Naive thymus-derived CD8-positive, alpha-beta T cell (primary cell): ENCODE results near the gene MTR. TPM values are rescaled to one million over a fixed set of nuclear protein-coding genes. Genes with fewer than 3 reads are reported as not detected.
"Not testable (repeated sequence)": the region's sequence is repeated elsewhere in the genome, so short reads cannot be mapped to it uniquely, and the experiment has no call there.

Experiments
- ATAC-seq, 2 donors: fragments of 150-1000 bp; cut with Tn5 transposase in 1 of 2; sonication (Bioruptor Pico), chemical (Tn5 transposase) in 1 of 2; 1 replicate in 1 of 2; 2 replicates in 1 of 2; pipeline ENCODE4 v1.10.0; 2021; ENCODE audit warnings: mild to moderate bottlenecking in 2 of 2, moderate library complexity in 2 of 2
- POLR2A ChIA-PET: fragments of 350-600 bp; sonication (Branson Sonifier 250); formaldehyde crosslinking; loops from one replicate; lab custom pipeline; 2021; ENCODE audit warnings: antibody characterized with exemption; lab: Charles Lee
- DNase-seq, 10 donors: peaks; one replicate each; pipeline versions ENCODE4 v3.0.0 to v3.0.0-alpha.2; 2020 to 2022
- H3K27ac Mint-ChIP-seq, 10 donors: one replicate each; pipeline ENCODE4 v1.8.0; 2020 to 2022; ENCODE audit warnings: mild to moderate bottlenecking in 10 of 10, mixed read lengths in 10 of 10, moderate library complexity in 4 of 10, inconsistent platforms in 1 of 10
- H3K27me3 Mint-ChIP-seq, 5 donors: one replicate each; pipeline ENCODE4 v1.8.0; 2021 to 2022; ENCODE audit warnings: mixed read lengths in 5 of 5
- H3K36me3 Mint-ChIP-seq, 3 donors: one replicate each; pipeline ENCODE4 v1.8.0; 2020 to 2022; ENCODE audit warnings: mixed read lengths in 3 of 3, mild to moderate bottlenecking in 2 of 3, inconsistent platforms in 1 of 3
- H3K4me1 Mint-ChIP-seq, 4 donors: one replicate each; pipeline ENCODE4 v1.8.0; 2021 to 2022; ENCODE audit warnings: mixed read lengths in 4 of 4
- H3K4me3 Mint-ChIP-seq, 10 donors: one replicate each; pipeline ENCODE4 v1.8.0; 2020 to 2022; ENCODE audit warnings: mild to moderate bottlenecking in 10 of 10, mixed read lengths in 10 of 10, moderate library complexity in 6 of 10, inconsistent platforms in 1 of 10
- H3K9me3 Mint-ChIP-seq, 9 donors: one replicate each; pipeline ENCODE4 v1.8.0; 2020 to 2022; ENCODE audit warnings: mixed read lengths in 9 of 9, mild to moderate bottlenecking in 3 of 9, inconsistent platforms in 1 of 9, moderate library complexity in 1 of 9
- polyA plus RNA-seq, 3 donors: library from polyadenylated mRNA; unstranded; fragments of 300-500 nt; fragmentation: Illumina TruSeq; gene quantifications; one replicate each; pipeline ENCODE4 v1.2.3, GENCODE V29; 2021
- total RNA-seq, 8 experiments: library from RNA in 2 of 8; stranded (reverse) in 2 of 8; gene quantifications; one replicate each; pipeline ENCODE4 v1.2.3 and lab custom pipeline; 2021 to 2026

MTR gene
- total and polyA plus RNA-seq, 5 experiments from 2014 or later = 14.8 to 67.9 (median 25.6) TPM

DNA sequence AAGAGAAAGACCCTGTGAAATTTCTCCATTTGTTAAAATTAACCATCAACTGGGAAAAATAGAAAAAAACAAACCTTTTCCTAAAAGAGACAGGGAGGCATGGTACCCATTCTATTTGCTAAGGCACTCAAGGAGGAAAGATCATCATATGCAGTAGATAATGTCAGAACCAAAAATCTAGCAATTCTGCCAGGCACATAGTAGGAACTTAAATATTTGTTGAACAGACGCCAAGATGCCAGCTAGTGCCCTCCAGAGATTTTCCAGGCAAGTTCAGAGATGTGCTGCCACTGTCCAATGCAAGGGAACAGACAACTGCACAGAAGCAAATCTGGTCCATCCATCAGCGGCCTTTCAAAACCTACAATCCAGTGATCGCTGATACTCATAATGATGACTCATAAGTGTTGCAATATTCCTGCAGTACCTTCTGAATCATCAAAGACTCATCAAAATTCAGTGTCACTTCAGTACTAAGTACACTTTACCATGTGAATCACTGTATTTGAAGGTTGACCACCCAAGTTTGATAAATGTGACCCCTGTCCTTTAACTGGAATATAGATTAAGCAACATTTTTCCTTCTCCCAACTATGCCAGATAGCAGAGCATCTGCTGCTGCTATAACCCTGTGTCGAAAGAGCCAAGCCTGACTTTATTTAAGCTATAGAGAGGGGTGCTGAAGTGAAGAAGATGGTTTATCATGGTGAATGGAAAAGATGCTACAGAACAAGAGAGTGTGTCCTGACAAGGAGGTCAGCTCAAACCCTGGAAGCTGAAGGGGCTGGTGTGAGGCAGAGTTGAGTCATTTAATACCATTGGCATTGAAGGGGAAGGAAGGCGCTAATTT lies 110.0 kb downstream of the MTR start:
- H3K27me3 Mint-ChIP-seq = no peaks in the 10 kb centered on the region
- POLR2A ChIA-PET = no interaction called here
- H3K27ac Mint-ChIP-seq = peak overlapping the region in 2 of 10 donors; percentile 11 to 44
- peaks cover 4 to 27% (median 12%) of the 10 kb centered on the region in 9 donors for H3K9me3 Mint-ChIP-seq
- no peak for ATAC-seq
- no peak for DNase-seq
- H3K4me3 Mint-ChIP-seq = no peak overlapping the region
- H3K4me1 Mint-ChIP-seq = peaks cover 0 to 3% (median 0%) of the 10 kb centered on the region in 4 donors
- H3K36me3 Mint-ChIP-seq = peaks cover 23 to 26% (median 23%) of the 10 kb centered on the region in 3 donors

DNA sequence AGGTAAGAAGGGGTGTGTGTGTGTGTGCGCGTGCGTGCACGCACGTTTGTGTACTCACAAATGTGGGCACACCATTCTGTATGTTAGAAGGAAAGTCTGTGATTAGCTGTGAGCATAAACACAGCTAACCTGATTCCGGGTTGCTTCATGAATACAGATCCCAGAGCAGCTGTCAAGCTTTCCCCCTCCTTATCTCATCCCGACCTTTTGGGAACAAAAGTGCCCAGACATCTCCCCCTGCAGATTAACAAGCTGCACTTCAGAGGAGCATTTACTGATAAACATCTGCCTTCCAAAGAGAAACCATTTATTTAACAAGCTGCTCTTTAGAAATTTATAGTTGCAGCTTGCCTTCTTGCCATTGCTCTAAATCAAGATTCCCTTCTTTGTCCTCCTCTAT lies 112.1 kb downstream of the MTR start:
- DNase-seq (no peak), ATAC-seq (no peak)
- no peaks in the 10 kb centered on the region for H3K27me3 Mint-ChIP-seq
- no peak overlapping the region for H3K4me3 Mint-ChIP-seq
- H3K36me3 Mint-ChIP-seq = peaks cover 6 to 10% (median 6%) of the 10 kb centered on the region in 3 donors
- no peak overlapping the region for H3K27ac Mint-ChIP-seq
- POLR2A ChIA-PET = no interaction called here
- peaks cover 0 to 14% (median 7%) of the 10 kb centered on the region in 9 donors for H3K9me3 Mint-ChIP-seq
- peaks cover 0 to 3% (median 0%) of the 10 kb centered on the region in 4 donors for H3K4me1 Mint-ChIP-seq

DNA sequence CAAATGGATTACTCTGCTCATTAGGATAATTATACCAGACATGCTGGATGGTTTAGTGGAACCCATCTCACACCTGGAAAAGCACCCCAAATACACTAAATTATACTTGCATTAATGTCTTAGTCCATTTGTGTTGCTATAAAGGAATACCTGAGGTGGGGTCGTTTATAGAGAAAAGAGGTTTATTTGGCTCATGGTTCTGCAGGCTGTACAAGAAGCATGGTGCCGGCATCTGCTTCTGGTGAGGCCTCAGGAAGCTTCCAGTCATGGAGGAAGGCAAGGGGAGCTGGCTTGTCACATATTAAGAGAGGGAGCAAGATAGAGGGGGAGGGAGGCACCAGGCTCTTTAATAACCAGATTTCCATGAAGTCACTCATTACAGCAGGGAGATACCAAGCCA lies 113.6 kb downstream of the MTR start:
- H3K27ac Mint-ChIP-seq = no peak overlapping the region
- H3K4me1 Mint-ChIP-seq = peaks cover 0 to 3% (median 0%) of the 10 kb centered on the region in 4 donors
- H3K27me3 Mint-ChIP-seq = no peaks in the 10 kb centered on the region
- POLR2A ChIA-PET = no interaction called here
- H3K4me3 Mint-ChIP-seq = no peak overlapping the region
- no peak for DNase-seq
- peaks cover 0 to 4% (median 3%) of the 10 kb centered on the region in 3 donors for H3K36me3 Mint-ChIP-seq
- H3K9me3 Mint-ChIP-seq = peaks cover 0 to 14% (median 7%) of the 10 kb centered on the region in 9 donors
- ATAC-seq = no peak

DNA sequence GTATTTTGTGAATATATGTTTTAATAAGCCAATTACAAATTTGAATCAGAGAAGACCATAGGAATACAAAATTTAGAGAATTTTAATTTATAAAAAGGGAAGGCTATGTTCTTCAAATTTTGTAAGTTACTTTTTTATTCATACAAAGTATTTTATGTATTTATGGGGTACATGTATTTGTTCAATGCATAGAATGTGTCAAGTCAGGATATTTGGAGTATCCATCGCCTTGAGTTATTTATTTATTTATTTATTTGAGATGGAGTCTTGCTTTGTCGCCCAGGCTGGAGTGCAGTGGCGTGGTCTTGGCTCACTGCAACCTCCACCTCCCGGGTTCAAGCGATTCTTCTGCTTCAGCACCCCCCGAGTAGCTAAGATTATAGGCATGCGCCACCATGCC lies 116.0 kb downstream of the MTR start:
- H3K27ac Mint-ChIP-seq, ATAC-seq, DNase-seq, H3K36me3 Mint-ChIP-seq, H3K27me3 Mint-ChIP-seq, H3K4me1 Mint-ChIP-seq, POLR2A ChIA-PET, H3K4me3 Mint-ChIP-seq: not testable (repeated sequence)
- H3K9me3 Mint-ChIP-seq = peaks cover 3 to 15% (median 9%) of the 10 kb centered on the region in 9 donors

DNA sequence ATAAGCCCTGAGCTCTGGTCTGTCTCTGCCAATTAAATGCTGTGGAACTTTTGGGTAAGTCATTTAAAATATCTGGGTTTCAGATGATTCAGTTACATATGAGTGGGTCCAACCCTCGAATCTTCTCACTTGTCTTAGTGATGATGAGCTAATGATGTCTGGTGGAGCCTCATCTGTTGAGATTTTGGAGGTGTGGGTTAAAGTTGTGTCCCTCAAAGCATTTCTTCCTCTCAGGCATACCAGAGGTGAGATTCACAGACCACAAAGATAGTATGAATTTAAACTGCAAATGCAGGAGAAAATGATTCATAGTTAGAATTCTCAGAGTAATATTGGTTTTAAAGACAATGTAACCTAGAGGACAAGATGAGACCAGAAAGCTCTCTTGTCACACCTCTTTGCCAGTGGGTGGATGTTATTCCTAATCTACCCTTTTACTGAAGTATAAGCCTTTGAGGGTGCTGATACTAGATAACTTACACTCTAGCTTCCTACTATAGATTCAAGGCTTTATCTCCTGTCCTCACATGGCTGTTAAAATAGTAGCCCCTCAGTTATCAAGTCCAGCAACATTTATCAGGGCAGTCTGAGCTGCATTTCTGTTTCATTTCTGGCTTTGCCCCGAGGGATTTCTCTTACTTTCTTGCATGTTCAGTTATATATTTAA lies 118.4 kb downstream of the MTR start:
- Mint-ChIP-seq H3K27ac (no peak overlapping the region), H3K4me1 (no peaks in the 10 kb centered on the region), H3K36me3 (peaks cover 19 to 21% (median 20%) of the 10 kb centered on the region in 3 donors), H3K27me3 (peaks cover 0 to 4% (median 0%) of the 10 kb centered on the region in 5 donors), H3K9me3 (peaks cover 5 to 30% (median 18%) of the 10 kb centered on the region in 9 donors), H3K4me3 (no peak overlapping the region)
- no peak for DNase-seq
- POLR2A ChIA-PET = no interaction called here
- no peak for ATAC-seq

DNA sequence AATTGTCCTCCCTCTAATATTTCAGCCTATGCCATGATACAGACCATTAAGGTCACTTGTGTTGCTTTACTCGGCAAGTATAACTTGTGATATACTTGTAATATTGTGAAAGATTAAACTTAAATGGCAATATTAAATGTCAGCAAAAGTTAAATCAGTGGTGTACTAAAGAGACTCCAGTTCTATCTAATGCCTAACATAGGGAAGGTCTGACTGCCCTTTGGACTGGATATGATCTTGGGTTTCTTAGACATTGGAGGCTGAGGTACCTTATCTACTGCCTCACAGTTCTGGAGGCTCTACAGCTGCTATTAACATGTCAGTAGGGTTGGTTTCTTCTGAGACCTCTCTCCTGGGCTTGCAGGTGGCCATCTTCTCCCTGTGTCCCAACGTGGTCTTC lies 119.3 kb downstream of the MTR start:
- Mint-ChIP-seq H3K27ac (no peak overlapping the region), H3K4me1 (no peaks in the 10 kb centered on the region), H3K27me3 (peaks cover 0 to 4% (median 0%) of the 10 kb centered on the region in 5 donors), H3K9me3 (peaks cover 2 to 31% (median 14%) of the 10 kb centered on the region in 9 donors), H3K36me3 (peaks cover 20 to 30% (median 23%) of the 10 kb centered on the region in 3 donors), H3K4me3 (no peak overlapping the region)
- no peak for ATAC-seq
- POLR2A ChIA-PET = no interaction called here
- DNase-seq = no peak

DNA sequence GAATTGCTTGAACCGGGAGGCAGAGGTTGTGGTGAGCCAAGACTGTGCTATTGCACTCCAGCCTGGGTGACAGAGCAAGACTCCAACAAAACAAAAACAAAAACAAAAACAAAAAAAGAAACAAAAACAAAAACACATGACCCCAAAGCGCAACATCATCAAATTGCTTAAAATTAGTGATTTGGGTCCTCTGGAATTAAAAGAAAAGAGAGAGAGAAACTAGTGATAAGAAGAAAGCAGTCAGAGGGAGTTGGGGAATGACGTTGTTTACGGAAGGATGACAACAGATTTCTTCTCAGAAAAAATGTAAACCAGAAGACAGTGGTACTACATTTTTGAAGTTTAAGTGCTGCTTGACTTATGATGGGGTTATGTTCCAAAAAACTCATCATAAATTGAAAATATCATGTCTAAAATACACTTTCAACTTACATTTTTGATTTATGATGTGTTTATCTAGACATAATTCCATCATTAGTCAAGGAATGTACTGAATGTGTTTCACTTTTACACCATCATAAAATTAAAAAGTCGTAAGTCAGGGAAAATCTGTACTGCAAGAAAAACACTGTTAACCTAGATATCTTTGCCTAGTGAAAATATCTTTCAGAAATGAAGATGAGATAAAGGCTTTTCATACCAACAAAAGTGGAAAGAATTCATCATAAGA lies 121.2 kb downstream of the MTR start:
- POLR2A ChIA-PET = no interaction called here
- H3K4me3 Mint-ChIP-seq = no peak overlapping the region
- H3K4me1 Mint-ChIP-seq = no peaks in the 10 kb centered on the region
- peaks cover 25 to 42% (median 30%) of the 10 kb centered on the region in 3 donors for H3K36me3 Mint-ChIP-seq
- H3K9me3 Mint-ChIP-seq = peaks cover 0 to 31% (median 14%) of the 10 kb centered on the region in 9 donors
- no peak overlapping the region for H3K27ac Mint-ChIP-seq
- DNase-seq (no peak), ATAC-seq (no peak)
- peaks cover 0 to 4% (median 0%) of the 10 kb centered on the region in 5 donors for H3K27me3 Mint-ChIP-seq

DNA sequence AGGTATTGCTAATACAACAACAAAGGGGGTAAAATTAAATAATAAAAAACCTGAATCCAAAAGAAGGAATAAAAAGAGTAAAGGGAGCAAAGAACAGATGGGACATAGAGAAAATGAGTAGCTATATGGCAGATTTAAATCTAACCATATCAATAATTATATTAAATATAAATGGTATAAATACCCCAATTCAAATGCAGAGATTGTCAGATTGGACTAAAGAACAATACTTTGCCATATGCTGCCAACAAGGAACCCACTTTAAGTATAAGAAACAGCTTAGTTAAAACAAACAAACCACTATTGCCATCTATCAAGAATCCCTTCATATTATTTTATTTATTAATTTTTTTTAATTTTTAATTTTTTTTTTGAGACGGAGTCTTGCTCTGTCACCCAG lies 122.4 kb downstream of the MTR start:
- no peak for DNase-seq
- H3K4me3 Mint-ChIP-seq = no peak overlapping the region
- peaks cover 6 to 31% (median 16%) of the 10 kb centered on the region in 9 donors for H3K9me3 Mint-ChIP-seq
- no peak overlapping the region for H3K27ac Mint-ChIP-seq
- no peak for ATAC-seq
- POLR2A ChIA-PET = no interaction called here
- H3K4me1 Mint-ChIP-seq = no peaks in the 10 kb centered on the region
- H3K27me3 Mint-ChIP-seq = peaks cover 0 to 4% (median 0%) of the 10 kb centered on the region in 5 donors
- peaks cover 27 to 47% (median 30%) of the 10 kb centered on the region in 3 donors for H3K36me3 Mint-ChIP-seq

DNA sequence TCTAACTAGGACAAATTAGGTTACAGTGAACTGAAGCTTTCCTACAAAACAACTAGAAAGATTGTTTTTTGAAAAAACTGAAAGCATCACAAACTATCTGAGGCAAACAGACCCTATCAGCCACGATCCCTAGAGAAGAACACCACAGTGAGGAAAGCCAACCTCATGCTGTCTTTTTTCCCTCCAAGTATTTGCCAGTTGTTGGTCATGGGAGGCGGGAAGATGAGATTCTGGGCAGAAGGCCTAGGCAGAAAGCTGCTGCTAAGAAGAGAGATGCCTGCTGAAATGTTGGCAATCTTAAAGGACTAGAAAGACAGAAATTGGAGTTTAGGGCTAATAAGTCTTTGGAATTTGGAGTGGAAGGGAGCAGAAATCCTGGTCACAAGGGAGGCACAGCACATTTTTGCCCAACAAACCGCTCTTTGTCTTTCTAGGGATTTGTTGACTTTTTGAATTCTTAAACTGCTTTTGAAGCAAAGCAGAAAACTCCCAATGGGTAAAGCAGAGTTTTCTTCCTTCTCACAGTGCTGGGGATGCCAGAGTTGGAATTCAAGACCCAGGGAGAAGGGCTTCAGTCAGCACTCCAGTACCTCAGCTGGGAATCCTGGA lies 125.3 kb downstream of the MTR start:
- Mint-ChIP-seq H3K4me1 (no peaks in the 10 kb centered on the region), H3K27ac (no peak overlapping the region), H3K9me3 (peaks cover 6 to 28% (median 20%) of the 10 kb centered on the region in 9 donors), H3K36me3 (peaks cover 23 to 44% (median 25%) of the 10 kb centered on the region in 3 donors), H3K27me3 (peaks cover 0 to 2% (median 0%) of the 10 kb centered on the region in 5 donors), H3K4me3 (no peak overlapping the region)
- DNase-seq = no peak
- POLR2A ChIA-PET = no interaction called here
- ATAC-seq = no peak

DNA sequence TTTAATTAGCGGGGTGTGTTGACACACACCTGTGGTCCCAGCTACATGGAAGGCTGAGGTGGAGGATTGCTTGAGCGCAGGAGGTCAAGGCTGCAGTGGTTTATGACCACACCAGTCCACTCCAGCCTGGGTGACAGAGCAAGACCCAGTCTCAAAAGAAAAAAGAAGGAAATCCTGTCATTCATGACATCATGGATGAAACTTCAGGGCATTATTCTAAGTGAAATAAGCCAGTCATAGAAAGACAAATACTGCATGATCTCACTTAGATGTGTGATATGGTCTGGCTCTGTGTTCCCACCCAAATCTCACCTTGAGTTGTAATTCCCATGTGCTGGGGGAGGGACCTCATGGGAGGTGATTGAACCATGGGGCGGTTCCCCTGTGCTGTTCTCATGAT lies 126.5 kb downstream of the MTR start:
- H3K9me3 Mint-ChIP-seq = peaks cover 6 to 30% (median 16%) of the 10 kb centered on the region in 9 donors
- no peak overlapping the region for H3K27ac Mint-ChIP-seq
- H3K27me3 Mint-ChIP-seq = peaks cover 0 to 9% (median 4%) of the 10 kb centered on the region in 5 donors
- ATAC-seq (no peak), DNase-seq (no peak)
- POLR2A ChIA-PET = no interaction called here
- H3K36me3 Mint-ChIP-seq = peaks cover 15 to 38% (median 35%) of the 10 kb centered on the region in 3 donors
- H3K4me1 Mint-ChIP-seq = no peaks in the 10 kb centered on the region
- H3K4me3 Mint-ChIP-seq = no peak overlapping the region

DNA sequence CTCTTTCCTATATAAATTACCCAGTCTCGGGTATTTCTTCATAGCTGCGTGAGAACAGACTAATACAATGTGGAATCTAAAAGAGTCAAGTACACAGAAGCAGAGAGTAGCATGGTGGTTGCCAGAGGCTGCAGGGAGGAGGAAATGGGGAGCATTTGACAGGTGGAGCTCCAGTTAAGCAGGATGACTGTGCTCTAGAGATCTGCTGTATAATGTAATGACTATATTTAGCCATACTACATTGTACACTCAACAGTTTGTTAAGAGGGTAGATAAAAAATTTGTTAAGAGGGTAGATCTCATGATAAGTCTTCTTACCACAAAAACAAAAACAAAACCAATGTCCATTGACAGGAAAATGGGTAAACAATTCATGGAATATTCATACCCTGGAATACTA lies 127.1 kb downstream of the MTR start:
- peaks cover 0 to 9% (median 7%) of the 10 kb centered on the region in 5 donors for H3K27me3 Mint-ChIP-seq
- no peak overlapping the region for H3K27ac Mint-ChIP-seq

DNA sequence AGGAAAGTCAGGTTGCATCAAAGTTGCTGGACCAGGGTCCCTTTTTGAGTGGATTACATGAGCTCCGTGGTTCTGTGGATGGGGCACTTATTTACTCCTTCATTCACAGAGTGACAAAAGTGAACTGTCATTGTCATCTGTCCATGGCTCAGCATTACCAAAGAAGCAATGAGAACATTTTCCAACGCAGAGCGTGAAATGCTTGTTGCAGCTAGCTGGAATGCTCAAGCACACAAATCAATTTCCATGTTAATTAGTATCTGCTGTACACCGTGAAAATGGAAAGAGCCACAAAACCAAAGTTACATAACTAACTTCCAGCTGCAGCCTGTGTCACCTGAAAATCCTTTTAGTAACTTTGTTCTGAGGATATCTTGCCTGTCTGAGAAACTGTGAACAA lies 130.3 kb downstream of the MTR start:
- H3K4me1 Mint-ChIP-seq = no peaks in the 10 kb centered on the region
- ATAC-seq (no peak), DNase-seq (no peak)
- no peak overlapping the region for H3K4me3 Mint-ChIP-seq
- POLR2A ChIA-PET = no interaction called here
- peaks cover 9 to 14% (median 9%) of the 10 kb centered on the region in 5 donors for H3K27me3 Mint-ChIP-seq
- peaks cover 4 to 18% (median 9%) of the 10 kb centered on the region in 3 donors for H3K36me3 Mint-ChIP-seq
- H3K27ac Mint-ChIP-seq = no peak overlapping the region
- peaks cover 0 to 27% (median 13%) of the 10 kb centered on the region in 9 donors for H3K9me3 Mint-ChIP-seq

More for the DNA sequence above, 127.1 kb downstream of the MTR start:
- POLR2A ChIA-PET = no interaction called here
- ATAC-seq (no peak), DNase-seq (no peak)
- H3K4me3 Mint-ChIP-seq = no peak overlapping the region
- no peaks in the 10 kb centered on the region for H3K4me1 Mint-ChIP-seq
- H3K36me3 Mint-ChIP-seq = peaks cover 10 to 33% (median 32%) of the 10 kb centered on the region in 3 donors
- H3K9me3 Mint-ChIP-seq = peaks cover 3 to 30% (median 12%) of the 10 kb centered on the region in 9 donors
